Neutrophil (primary cell): ENCODE data around the gene GEMIN5.

Experiments
- H3K27ac ChIP-seq: fragments of 200-600 bp; sonication (generic); 2 replicates; pipeline ENCODE4 v1.5.1; 2016; ENCODE audit warnings: mild to moderate bottlenecking, moderate library complexity
- H3K27me3 ChIP-seq: fragments of 200-600 bp; sonication (generic); 2 replicates; pipeline ENCODE4 v1.6.0; 2016; ENCODE audit warnings: mild to moderate bottlenecking
- H3K36me3 ChIP-seq: fragments of 200-600 bp; sonication (generic); 2 replicates; pipeline ENCODE4 v1.5.1; 2017
- H3K4me1 ChIP-seq, 2 experiments: fragments of 200-600 bp in 1 of 2; sonication (generic) in 1 of 2; 1 replicate in 1 of 2; 2 replicates in 1 of 2; pipeline versions ENCODE4 v1.5.1 to v1.6.1; 2013 to 2016; ENCODE audit warnings: low read depth in 1 of 2, low read length in 1 of 2, mild to moderate bottlenecking in 1 of 2, moderate library complexity in 1 of 2; ENCODE audit not compliant: control insufficient read depth in 1 of 2, insufficient read depth in 1 of 2
- H3K4me3 ChIP-seq, 2 experiments: fragments of 200-600 bp in 1 of 2; sonication (generic) in 1 of 2; 1 replicate in 1 of 2; 2 replicates in 1 of 2; pipeline ENCODE4 v1.5.1; 2013 to 2016; ENCODE audit warnings: low read depth in 1 of 2, low read length in 1 of 2, mild to moderate bottlenecking in 1 of 2, moderate library complexity in 1 of 2
- H3K9me3 ChIP-seq: fragments of 200-600 bp; sonication (generic); 2 replicates; pipeline ENCODE4 v1.5.1; 2016
- TF ChIP-seq, protein P1 (sequence below): fragments of 200-600 bp; sonication (generic); IDR thresholded peaks from 2 replicates; pipeline ENCODE4 v1.5.1; 2016; ENCODE audit warnings: antibody characterized with exemption

Gene GEMIN5

DNA sequence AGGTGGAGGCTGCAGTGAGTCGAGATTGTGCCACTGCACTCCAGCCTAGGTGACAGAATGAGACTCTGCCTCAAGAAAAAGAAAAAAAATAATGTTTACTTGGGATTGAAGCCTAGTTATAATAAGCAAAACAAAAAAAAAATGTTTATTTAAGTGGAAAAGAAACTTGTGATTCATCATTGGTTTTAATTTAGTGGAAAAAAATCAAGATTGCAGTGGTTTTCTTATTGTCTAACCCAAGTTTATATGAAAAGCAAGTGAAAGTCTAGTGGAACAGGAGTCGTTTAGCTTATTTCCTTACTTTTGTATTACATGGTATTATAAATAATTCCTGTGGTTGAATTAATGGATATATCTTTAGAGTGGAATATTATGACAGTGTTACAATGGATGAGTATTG lies 71.2 kb downstream of the GEMIN5 start:
- Histone ChIP-seq H3K4me1 (peaks cover 0 to 4% of the 10 kb centered on the region in 2 experiments), H3K9me3 (no peaks in the 10 kb centered on the region), H3K36me3 (peaks cover 73% of the 10 kb centered on the region), H3K27me3 (no peaks in the 10 kb centered on the region), H3K27ac (no peak overlapping the region), H3K4me3 (no peak overlapping the region)
- TF ChIP-seq, protein P1, sequence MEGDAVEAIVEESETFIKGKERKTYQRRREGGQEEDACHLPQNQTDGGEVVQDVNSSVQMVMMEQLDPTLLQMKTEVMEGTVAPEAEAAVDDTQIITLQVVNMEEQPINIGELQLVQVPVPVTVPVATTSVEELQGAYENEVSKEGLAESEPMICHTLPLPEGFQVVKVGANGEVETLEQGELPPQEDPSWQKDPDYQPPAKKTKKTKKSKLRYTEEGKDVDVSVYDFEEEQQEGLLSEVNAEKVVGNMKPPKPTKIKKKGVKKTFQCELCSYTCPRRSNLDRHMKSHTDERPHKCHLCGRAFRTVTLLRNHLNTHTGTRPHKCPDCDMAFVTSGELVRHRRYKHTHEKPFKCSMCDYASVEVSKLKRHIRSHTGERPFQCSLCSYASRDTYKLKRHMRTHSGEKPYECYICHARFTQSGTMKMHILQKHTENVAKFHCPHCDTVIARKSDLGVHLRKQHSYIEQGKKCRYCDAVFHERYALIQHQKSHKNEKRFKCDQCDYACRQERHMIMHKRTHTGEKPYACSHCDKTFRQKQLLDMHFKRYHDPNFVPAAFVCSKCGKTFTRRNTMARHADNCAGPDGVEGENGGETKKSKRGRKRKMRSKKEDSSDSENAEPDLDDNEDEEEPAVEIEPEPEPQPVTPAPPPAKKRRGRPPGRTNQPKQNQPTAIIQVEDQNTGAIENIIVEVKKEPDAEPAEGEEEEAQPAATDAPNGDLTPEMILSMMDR = no peak

DNA sequence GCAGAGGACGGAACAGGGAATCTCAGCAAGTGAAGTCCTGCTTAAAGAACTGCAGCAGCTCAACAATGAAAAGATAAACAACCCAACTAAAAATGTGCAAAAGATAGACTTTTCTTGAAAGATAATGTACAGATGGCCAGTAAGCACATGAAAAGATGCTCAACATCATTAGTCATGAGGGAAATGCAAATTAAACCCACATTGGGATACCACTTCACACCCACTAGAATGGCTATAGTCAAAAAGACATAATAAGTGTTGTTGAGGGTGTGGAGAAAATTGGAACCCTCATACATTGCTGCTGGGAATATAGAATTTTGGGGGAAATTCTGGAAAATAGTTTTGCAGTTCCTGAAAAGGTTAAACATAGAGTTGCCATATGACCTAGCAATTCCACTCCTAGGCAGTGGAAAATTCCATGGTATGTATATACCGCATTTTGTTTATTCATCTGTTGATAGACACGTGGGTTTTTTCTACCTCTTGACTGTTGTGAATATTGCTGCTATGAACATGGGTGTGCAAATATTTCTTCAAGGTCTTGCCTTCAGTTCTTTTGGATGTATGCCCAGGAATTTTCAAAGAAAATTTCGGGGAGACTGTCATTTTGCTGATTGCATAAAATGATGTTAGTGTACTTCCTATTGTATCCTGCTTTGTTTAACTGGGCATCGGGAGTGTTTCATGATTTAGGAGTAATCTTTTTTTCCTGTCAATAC lies 72.4 kb downstream of the GEMIN5 start:
- peaks cover 11 to 17% of the 10 kb centered on the region in 2 experiments for H3K4me1 ChIP-seq
- H3K4me3 ChIP-seq = no peak overlapping the region
- H3K27ac ChIP-seq = no peak overlapping the region
- peaks cover 61% of the 10 kb centered on the region for H3K36me3 ChIP-seq
- no peaks in the 10 kb centered on the region for H3K27me3 ChIP-seq
- TF ChIP-seq, protein P1 = no peak
- no peaks in the 10 kb centered on the region for H3K9me3 ChIP-seq

DNA sequence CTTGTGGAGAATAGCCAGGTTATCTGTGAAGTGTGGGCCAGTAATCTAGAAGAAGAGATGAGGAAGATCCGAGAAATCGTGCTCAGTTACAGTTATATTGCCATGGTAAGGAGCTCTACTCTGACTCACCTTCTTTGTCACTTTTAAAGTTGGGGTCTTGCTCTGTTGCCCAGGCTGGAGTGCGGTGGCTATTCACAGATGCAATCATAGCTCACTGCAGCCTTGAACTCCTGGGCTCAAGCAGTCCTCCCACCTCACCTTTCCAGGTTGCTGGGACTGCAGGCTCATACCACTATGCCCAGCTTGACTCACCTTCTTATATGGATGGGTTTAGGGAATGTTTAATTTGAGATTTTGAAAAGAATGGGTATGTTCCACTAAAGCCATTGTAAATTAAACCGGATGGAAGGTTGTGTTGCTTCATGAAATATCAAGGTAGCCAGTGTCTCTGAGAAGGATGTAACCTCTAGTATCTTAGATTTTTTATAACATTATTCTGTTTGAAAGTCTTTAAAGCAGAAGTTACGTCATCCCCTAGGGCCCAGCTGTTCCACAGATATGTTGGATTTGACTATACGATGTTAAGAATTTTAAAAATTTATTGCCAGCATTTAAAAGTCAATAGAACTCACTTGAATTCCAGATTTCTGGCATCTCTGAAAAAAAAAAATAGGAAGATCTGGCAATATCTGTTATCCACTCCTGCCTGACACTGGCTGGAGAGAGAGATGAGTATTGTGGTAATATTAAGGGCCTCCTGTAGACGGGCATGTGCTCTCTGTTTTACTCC lies 74.5 kb downstream of the GEMIN5 start:
- Histone ChIP-seq H3K27me3 (no peaks in the 10 kb centered on the region), H3K27ac (peak overlapping the region; percentile 23), H3K4me3 (no peak overlapping the region), H3K9me3 (no peaks in the 10 kb centered on the region), H3K36me3 (peaks cover 46% of the 10 kb centered on the region), H3K4me1 (peaks cover 27 to 30% of the 10 kb centered on the region in 2 experiments)
- TF ChIP-seq, protein P1 = no peak

DNA sequence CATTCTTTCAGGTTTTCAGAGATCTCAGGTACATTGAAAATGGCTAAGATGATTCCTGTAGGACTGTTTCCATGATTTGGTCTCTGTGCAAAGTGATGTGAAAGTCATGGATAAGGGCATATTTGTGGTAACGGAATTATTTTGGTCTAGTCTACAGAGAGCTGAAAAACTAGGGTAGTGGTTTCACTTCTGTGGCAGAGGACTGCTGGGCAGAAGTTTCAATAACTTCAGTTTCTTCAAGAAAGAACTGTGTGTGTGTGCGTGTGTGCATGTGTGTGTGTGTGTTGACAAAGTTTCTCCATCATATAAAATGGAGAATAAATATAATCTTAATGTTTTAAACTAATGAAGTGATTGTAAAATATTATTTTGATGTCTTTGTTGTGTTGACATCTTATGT lies 75.2 kb downstream of the GEMIN5 start:
- Histone ChIP-seq H3K27me3 (no peaks in the 10 kb centered on the region), H3K27ac (peak overlapping the region; percentile 23), H3K36me3 (peaks cover 40% of the 10 kb centered on the region), H3K9me3 (no peaks in the 10 kb centered on the region), H3K4me3 (no peak overlapping the region), H3K4me1 (peaks cover 27 to 30% of the 10 kb centered on the region in 2 experiments)
- TF ChIP-seq, protein P1 = no peak

GRCh38 chr5:154861946-154862345 lies 76.1 kb downstream of the GEMIN5 start:
- Histone ChIP-seq H3K4me1 (peaks cover 31 to 35% of the 10 kb centered on the region in 2 experiments), H3K27ac (peak overlapping the region; percentile 95), H3K27me3 (no peaks in the 10 kb centered on the region), H3K36me3 (peaks cover 38% of the 10 kb centered on the region), H3K4me3 (no peak overlapping the region), H3K9me3 (no peaks in the 10 kb centered on the region)
- TF ChIP-seq, protein P1 = no peak
